Smooth muscle cell (in vitro differentiated cells): ENCODE results near the gene ASGR2. TPM values are rescaled to one million over a fixed set of nuclear protein-coding genes. Genes with fewer than 3 reads are reported as not detected.

ENCODE experiments used
- DNase-seq: peaks from one replicate; lab custom pipeline; 2025; ENCODE audit not compliant: unreplicated experiment; lab: John Stamatoyannopoulos, UW
- H2AFZ ChIP-seq: fragments of 200-600 bp; sonication (generic); 2 replicates; pipeline ENCODE4 v1.6.0; 2016; ENCODE audit warnings: antibody characterized with exemption, low read depth, mild to moderate bottlenecking
- H3F3A ChIP-seq: fragments of 200-600 bp; sonication (generic); 2 replicates; pipeline ENCODE4 v1.6.0; 2017; ENCODE audit warnings: antibody characterized with exemption, low read depth
- H3K27ac ChIP-seq: fragments of 200-600 bp; sonication (generic); 2 replicates; pipeline ENCODE4 v1.5.1; 2016; ENCODE audit warnings: low read depth, mild to moderate bottlenecking
- H3K27me3 ChIP-seq: fragments of 200-600 bp; sonication (generic); 2 replicates; pipeline ENCODE4 v1.6.1; 2016; ENCODE audit warnings: low read depth, mild to moderate bottlenecking
- H3K36me3 ChIP-seq: fragments of 200-600 bp; sonication (generic); 2 replicates; pipeline ENCODE4 v1.5.1; 2016; ENCODE audit warnings: low read depth
- H3K4me1 ChIP-seq: fragments of 200-600 bp; sonication (generic); 2 replicates; pipeline ENCODE4 v1.5.1; 2016; ENCODE audit warnings: low read depth
- H3K4me2 ChIP-seq: fragments of 200-600 bp; sonication (generic); 2 replicates; pipeline ENCODE4 v1.6.0; 2016; ENCODE audit warnings: mild to moderate bottlenecking
- H3K4me3 ChIP-seq: fragments of 200-600 bp; sonication (generic); 2 replicates; pipeline ENCODE4 v1.5.1; 2016; ENCODE audit warnings: mild to moderate bottlenecking
- H3K79me2 ChIP-seq: fragments of 200-600 bp; sonication (generic); 2 replicates; pipeline ENCODE4 v1.6.0; 2016; ENCODE audit warnings: low read depth, mild to moderate bottlenecking
- H3K9ac ChIP-seq: fragments of 200-600 bp; sonication (generic); 2 replicates; pipeline ENCODE4 v1.6.0; 2016; ENCODE audit warnings: low read depth
- H3K9me3 ChIP-seq: fragments of 200-600 bp; sonication (generic); replicated peaks from 2 replicates; pipeline ENCODE4 v1.5.1; 2016; ENCODE audit warnings: low read depth
- H4K20me1 ChIP-seq: fragments of 200-600 bp; sonication (generic); 2 replicates; pipeline ENCODE4 v1.6.0; 2016; ENCODE audit warnings: low read depth
- CTCF ChIP-seq: fragments of 200-600 bp; sonication (generic); IDR thresholded peaks from 2 replicates; pipeline ENCODE4 v1.5.1; 2017; ENCODE audit warnings: borderline replicate concordance, mild to moderate bottlenecking, antibody characterized with exemption; ENCODE audit not compliant: insufficient read depth, poor library complexity, severe bottlenecking
- WGBS: methylation state at CpG from one replicate; pipeline ENCODE4 v1.1.7; 2016; ENCODE audit warnings: low lambda C conversion rate; 5-methylcytosine and 5-hydroxymethylcytosine counted together
- polyA plus RNA-seq: library from polyadenylated mRNA; unstranded; fragments of >200 nt; fragmentation: Nextera tagmentation; extraction: Ambion mirVana; gene quantifications from 2 replicates; pipeline ENCODE4 v1.2.1, GENCODE V29; 2016
- total RNA-seq: library from RNA; depleted of rRNA; stranded (reverse); fragments of >200 nt; gene quantifications from 2 replicates; pipeline ENCODE4 v1.2.3, GENCODE V29; 2014

The ASGR2 gene
- total and polyA plus RNA-seq, 2 experiments from 2014 or later = 0.15 TPM; not detected in 1

GRCh38 chr17:7068268-7068667, 46.4 kb downstream of the ASGR2 start:
- H3K9ac ChIP-seq = no peak overlapping the region
- no peaks in the 10 kb centered on the region for H3F3A ChIP-seq
- no peaks in the 10 kb centered on the region for H3K36me3 ChIP-seq
- DNase-seq = no peak
- no peaks in the 10 kb centered on the region for H3K4me1 ChIP-seq
- TF ChIP-seq CTCF = no peak
- no peak overlapping the region for H3K4me3 ChIP-seq
- no peak overlapping the region for H3K4me2 ChIP-seq
- H2AFZ ChIP-seq = no peak overlapping the region
- WGBS = 22% methylated on average over 1 of the region's 1 CpG
- H3K9me3 ChIP-seq = no peaks in the 10 kb centered on the region
- H3K79me2 ChIP-seq = no peaks in the 10 kb centered on the region
- H4K20me1 ChIP-seq = no peaks in the 10 kb centered on the region
- no peak overlapping the region for H3K27ac ChIP-seq
- no peaks in the 10 kb centered on the region for H3K27me3 ChIP-seq

GRCh38 chr17:7067198-7067597, 47.4 kb downstream of the ASGR2 start:
- Histone ChIP-seq H3K9ac (no peak overlapping the region), H3K27ac (no peak overlapping the region), H4K20me1 (no peaks in the 10 kb centered on the region), H3K36me3 (no peaks in the 10 kb centered on the region), H3K4me2 (no peak overlapping the region), H3K4me1 (no peaks in the 10 kb centered on the region), H3K27me3 (no peaks in the 10 kb centered on the region), H3K4me3 (no peak overlapping the region), H3F3A (no peaks in the 10 kb centered on the region), H3K9me3 (no peaks in the 10 kb centered on the region), H2AFZ (no peak overlapping the region), H3K79me2 (no peaks in the 10 kb centered on the region)
- 93% methylated on average over 1 of the region's 1 CpG for WGBS
- no peak for DNase-seq
- TF ChIP-seq CTCF = no peak

GRCh38 chr17:7064261-7064660, 50.4 kb downstream of the ASGR2 start:
- Histone ChIP-seq H3K79me2 (no peaks in the 10 kb centered on the region), H3F3A (no peaks in the 10 kb centered on the region), H2AFZ (no peak overlapping the region), H3K9me3 (no peaks in the 10 kb centered on the region), H3K9ac (no peak overlapping the region), H3K4me1 (no peaks in the 10 kb centered on the region), H3K27me3 (no peaks in the 10 kb centered on the region), H3K36me3 (no peaks in the 10 kb centered on the region), H3K4me2 (no peak overlapping the region), H3K27ac (no peak overlapping the region), H3K4me3 (no peak overlapping the region), H4K20me1 (no peaks in the 10 kb centered on the region)
- 70% methylated on average over 4 of the region's 4 CpGs for WGBS
- no peak for DNase-seq
- no peak for TF ChIP-seq CTCF

GRCh38 chr17:7063518-7064094, 51.0 kb downstream of the ASGR2 start:
- no peak overlapping the region for H3K27ac ChIP-seq
- no peak for DNase-seq
- no peak overlapping the region for H3K9ac ChIP-seq
- 67% methylated on average over 6 of the region's 6 CpGs for WGBS
- H3K4me3 ChIP-seq = no peak overlapping the region
- H3K4me1 ChIP-seq = no peaks in the 10 kb centered on the region
- H4K20me1 ChIP-seq = no peaks in the 10 kb centered on the region
- H3K79me2 ChIP-seq = no peaks in the 10 kb centered on the region
- no peak for TF ChIP-seq CTCF
- no peaks in the 10 kb centered on the region for H3F3A ChIP-seq
- no peaks in the 10 kb centered on the region for H3K9me3 ChIP-seq
- no peaks in the 10 kb centered on the region for H3K27me3 ChIP-seq
- no peaks in the 10 kb centered on the region for H3K36me3 ChIP-seq
- no peak overlapping the region for H2AFZ ChIP-seq
- H3K4me2 ChIP-seq = no peak overlapping the region
